AG04450 (cell line): Measurements from ENCODE around the gene ALDH7A1. TPM values are rescaled to one million over a fixed set of nuclear protein-coding genes. Genes with fewer than 3 reads are reported as not detected.

Experiments used
- CTCF ChIA-PET: fragments of 300-600, 350-600 bp; formaldehyde crosslinking; extraction: SDS; loops from one replicate; lab custom pipeline; 2022; ENCODE audit warnings: antibody characterized with exemption, inconsistent platforms; lab: Charles Lee
- POLR2A ChIA-PET: fragments of 350-600 bp; formaldehyde crosslinking; extraction: SDS; loops from one replicate; lab custom pipeline; 2021; ENCODE audit warnings: antibody characterized with exemption, inconsistent platforms; lab: Yijun Ruan, JAX
- DNase-seq: peaks from one replicate; pipeline ENCODE4 v3.0.0-alpha.2; 2011; ENCODE audit warnings: low read depth, low spot score
- H3K27ac ChIP-seq: one replicate; pipeline ENCODE4 v1.5.1; 2012; ENCODE audit warnings: low read depth, low read length, control low read depth
- H3K27me3 ChIP-seq: one replicate; pipeline ENCODE4 v1.6.0; 2012; ENCODE audit warnings: low read length; ENCODE audit not compliant: control insufficient read depth, insufficient read depth
- H3K4me3 ChIP-seq: 2 replicates; pipeline ENCODE4 v1.5.1; 2011; ENCODE audit warnings: mild to moderate bottlenecking, low read depth, low read length, control low read depth
- H3K9me3 ChIP-seq: 2 replicates; pipeline ENCODE4 v1.5.1; 2012; ENCODE audit warnings: low read length; ENCODE audit not compliant: control insufficient read depth, insufficient read depth
- polyA plus RNA-seq: library from polyadenylated mRNA; depleted of rRNA; stranded (reverse); fragments of >200 nt; gene quantifications from 2 replicates; pipeline ENCODE4 v1.2.3, GENCODE V29; 2011
- TF ChIP-seq, protein P1 (sequence below): IDR thresholded peaks from 2 replicates; pipeline ENCODE4 v1.5.1; 2011; ENCODE audit warnings: low read depth, low read length, control low read depth, inconsistent platforms

Gene ALDH7A1
- polyA plus RNA-seq, 1 experiment = 97.2 TPM

DNA sequence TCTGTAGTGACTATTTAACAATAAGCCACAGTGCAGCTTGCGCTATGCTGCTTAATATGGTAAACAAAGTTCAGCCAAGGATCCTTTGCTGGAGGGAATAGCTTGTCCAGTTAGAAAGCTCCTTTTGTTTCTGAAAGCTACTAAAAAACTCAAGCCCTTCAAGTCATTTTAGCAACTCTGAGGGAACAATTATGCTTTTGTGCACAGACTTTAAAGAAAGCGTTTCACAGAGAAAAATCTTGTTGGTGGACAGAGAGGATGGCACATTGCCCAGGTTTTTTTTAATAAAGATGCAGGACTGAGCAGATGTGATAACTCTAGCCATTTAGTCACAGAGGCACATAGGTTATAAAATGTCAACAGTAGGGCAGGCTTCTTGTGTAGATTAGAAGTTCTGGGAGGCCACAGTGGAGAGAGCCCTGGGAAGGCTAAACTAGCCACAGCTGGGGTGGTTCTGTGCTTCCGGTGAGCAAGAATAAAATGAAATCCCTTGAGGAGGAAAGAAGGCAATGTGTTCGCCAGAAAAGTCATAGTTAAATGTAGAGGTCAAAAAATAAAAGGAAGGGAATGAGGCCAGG, 63.4 kb downstream of the ALDH7A1 start:
- TF ChIP-seq, protein P1, sequence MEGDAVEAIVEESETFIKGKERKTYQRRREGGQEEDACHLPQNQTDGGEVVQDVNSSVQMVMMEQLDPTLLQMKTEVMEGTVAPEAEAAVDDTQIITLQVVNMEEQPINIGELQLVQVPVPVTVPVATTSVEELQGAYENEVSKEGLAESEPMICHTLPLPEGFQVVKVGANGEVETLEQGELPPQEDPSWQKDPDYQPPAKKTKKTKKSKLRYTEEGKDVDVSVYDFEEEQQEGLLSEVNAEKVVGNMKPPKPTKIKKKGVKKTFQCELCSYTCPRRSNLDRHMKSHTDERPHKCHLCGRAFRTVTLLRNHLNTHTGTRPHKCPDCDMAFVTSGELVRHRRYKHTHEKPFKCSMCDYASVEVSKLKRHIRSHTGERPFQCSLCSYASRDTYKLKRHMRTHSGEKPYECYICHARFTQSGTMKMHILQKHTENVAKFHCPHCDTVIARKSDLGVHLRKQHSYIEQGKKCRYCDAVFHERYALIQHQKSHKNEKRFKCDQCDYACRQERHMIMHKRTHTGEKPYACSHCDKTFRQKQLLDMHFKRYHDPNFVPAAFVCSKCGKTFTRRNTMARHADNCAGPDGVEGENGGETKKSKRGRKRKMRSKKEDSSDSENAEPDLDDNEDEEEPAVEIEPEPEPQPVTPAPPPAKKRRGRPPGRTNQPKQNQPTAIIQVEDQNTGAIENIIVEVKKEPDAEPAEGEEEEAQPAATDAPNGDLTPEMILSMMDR = no peak
- DNase-seq = no peak
- H3K9me3 ChIP-seq = no peaks in the 10 kb centered on the region
- POLR2A ChIA-PET = no interaction called here
- peak overlapping the region; percentile 39 for H3K27ac ChIP-seq
- no peaks in the 10 kb centered on the region for H3K27me3 ChIP-seq
- CTCF ChIA-PET = interaction anchor here (0.6 to 14.5 kb wide), 5 partner anchors 8 to 193 kb away, joined by 3 to 270 read pairs (median 14); no protein-coding TSS in a partner anchor
- no peak overlapping the region for H3K4me3 ChIP-seq

DNA sequence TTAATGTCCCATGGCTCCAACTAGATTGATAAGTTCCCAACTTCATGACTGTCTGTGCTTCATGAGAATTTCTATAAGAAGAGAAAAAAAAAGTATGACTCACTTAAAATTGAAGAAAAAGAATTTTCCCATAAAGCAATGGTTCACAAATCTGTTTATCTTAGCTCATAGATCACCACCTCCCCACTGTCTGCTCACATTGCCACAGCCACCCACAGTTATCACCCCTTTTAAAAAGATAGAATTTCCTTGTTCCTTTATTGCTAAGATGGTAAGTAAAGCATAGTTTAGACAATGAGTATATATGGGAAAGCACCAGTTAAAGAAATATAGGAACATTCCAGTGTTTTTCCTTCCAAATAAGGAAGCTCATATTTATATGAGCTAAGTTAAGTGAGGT, 67.1 kb downstream of the ALDH7A1 start:
- DNase-seq = peak; percentile 79
- TF ChIP-seq, protein P1 = no peak
- H3K27ac ChIP-seq = peak overlapping the region; percentile 84
- no peaks in the 10 kb centered on the region for H3K27me3 ChIP-seq
- ChIA-PET CTCF (interaction anchor here (0.7 to 1.6 kb wide), 4 partner anchors 11 to 190 kb away, joined by 3 to 15 read pairs (median 4); no protein-coding TSS in a partner anchor), POLR2A (no interaction called here)
- no peak overlapping the region for H3K4me3 ChIP-seq
- H3K9me3 ChIP-seq = no peaks in the 10 kb centered on the region

DNA sequence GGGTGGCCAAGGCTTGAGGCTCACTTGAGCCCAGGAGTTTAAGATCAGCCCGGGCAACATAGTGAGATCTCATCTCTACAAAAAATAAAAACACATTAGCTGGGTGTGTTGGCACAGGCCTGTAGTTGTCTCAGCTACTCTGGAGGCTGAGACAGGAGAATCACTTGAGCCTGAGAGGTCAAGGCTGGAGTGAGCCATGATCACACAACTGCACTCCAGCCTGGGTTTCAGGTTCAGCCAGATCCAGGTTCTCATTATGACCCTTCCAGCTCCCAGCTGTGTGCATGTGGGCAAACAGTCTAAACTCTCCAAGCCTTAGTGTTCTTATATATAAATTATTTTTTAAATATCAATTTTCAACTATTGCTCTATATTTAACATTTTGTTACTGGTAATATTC, 67.9 kb downstream of the ALDH7A1 start:
- H3K9me3 ChIP-seq = no peaks in the 10 kb centered on the region
- no peak overlapping the region for H3K27ac ChIP-seq
- no peaks in the 10 kb centered on the region for H3K27me3 ChIP-seq
- POLR2A ChIA-PET = interaction anchor here (0.5 kb wide), 1 partner anchor 76 kb away, joined by 3 read pairs; no protein-coding TSS in a partner anchor
- CTCF ChIA-PET = interaction anchor here (0.6 to 1.6 kb wide), 4 partner anchors 12 to 248 kb away, joined by 3 to 15 read pairs (median 4); no protein-coding TSS in a partner anchor
- H3K4me3 ChIP-seq = no peak overlapping the region
- no peak for DNase-seq
- TF ChIP-seq, protein P1 = no peak

DNA sequence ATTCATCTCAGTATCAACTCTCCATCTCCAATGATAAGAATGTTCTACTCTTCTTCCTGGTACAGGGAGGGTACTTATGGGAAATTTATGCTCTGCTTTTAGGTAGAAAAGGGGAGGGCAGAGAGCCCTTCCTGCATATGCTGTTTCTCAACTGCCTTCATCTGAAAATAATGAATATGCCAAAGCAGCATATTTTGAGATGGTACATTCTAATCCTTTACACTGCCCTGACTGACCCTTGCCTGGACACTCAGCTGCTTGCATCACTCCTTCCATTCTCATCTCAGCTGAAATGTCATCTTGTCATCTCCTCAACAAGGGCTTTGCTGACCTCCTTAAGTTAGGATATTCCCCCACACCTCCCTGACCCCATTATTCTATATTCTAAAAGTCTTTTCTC, 68.5 kb downstream of the ALDH7A1 start:
- TF ChIP-seq, protein P1 = no peak
- Histone ChIP-seq H3K27me3 (no peaks in the 10 kb centered on the region), H3K4me3 (no peak overlapping the region), H3K27ac (no peak overlapping the region), H3K9me3 (no peaks in the 10 kb centered on the region)
- DNase-seq = no peak
- CTCF ChIA-PET = no interaction called here
- POLR2A ChIA-PET = no interaction called here

GRCh38 chr5:126525630-126526245, 69.3 kb downstream of the ALDH7A1 start:
- H3K27ac ChIP-seq = no peak overlapping the region
- no peaks in the 10 kb centered on the region for H3K9me3 ChIP-seq
- CTCF ChIA-PET = no interaction called here
- no peaks in the 10 kb centered on the region for H3K27me3 ChIP-seq
- no peak overlapping the region for H3K4me3 ChIP-seq
- no peak for DNase-seq
- TF ChIP-seq, protein P1 = no peak
- POLR2A ChIA-PET = no interaction called here
